Activated CD4-positive, alpha-beta memory T cell treated with anti-CD3 and anti-CD28 coated beads, Interleukin-2, amount 10 ng/mL, durations not matched to agents 7 days and 5 days (primary cell): ENCODE measurements around the gene ENDOD1. TPM values are rescaled to one million over a fixed set of nuclear protein-coding genes. Genes with fewer than 3 reads are reported as not detected.

ENCODE experiments used
- CTCF ChIA-PET: fragments of 350-600 bp; sonication (Branson Sonifier 250); formaldehyde crosslinking; loops from one replicate; lab custom pipeline; 2021; ENCODE audit warnings: antibody characterized with exemption, inconsistent platforms; lab: Charles Lee
- POLR2A ChIA-PET: fragments of 350-600 bp; sonication (Branson Sonifier 250); formaldehyde crosslinking; loops from one replicate; lab custom pipeline; 2021; ENCODE audit warnings: antibody characterized with exemption; lab: Charles Lee
- DNase-seq: peaks from one replicate; pipeline ENCODE4 v3.0.0-alpha.2; 2020
- H3K27ac Mint-ChIP-seq: one replicate; pipeline ENCODE4 v1.8.0; 2021; ENCODE audit warnings: mild to moderate bottlenecking, mixed read lengths
- H3K27me3 Mint-ChIP-seq: one replicate; pipeline ENCODE4 v1.8.0; 2021; ENCODE audit warnings: mixed read lengths
- H3K36me3 Mint-ChIP-seq: one replicate; pipeline ENCODE4 v1.8.0; 2021; ENCODE audit warnings: low read depth, mixed read lengths
- H3K4me1 Mint-ChIP-seq: one replicate; pipeline ENCODE4 v1.8.0; 2021; ENCODE audit warnings: mixed read lengths
- H3K4me3 Mint-ChIP-seq: one replicate; pipeline ENCODE4 v1.8.0; 2021; ENCODE audit warnings: mild to moderate bottlenecking, mixed read lengths
- H3K9me3 Mint-ChIP-seq: one replicate; pipeline ENCODE4 v1.8.0; 2021; ENCODE audit warnings: mixed read lengths
- total RNA-seq, 2 experiments: library from RNA; stranded (reverse); gene quantifications; one replicate each; pipeline ENCODE4 v1.2.3, GENCODE V29; 2021

Gene ENDOD1
- total RNA-seq, 2 experiments from 2014 or later = 20.6 to 22.2 TPM

DNA sequence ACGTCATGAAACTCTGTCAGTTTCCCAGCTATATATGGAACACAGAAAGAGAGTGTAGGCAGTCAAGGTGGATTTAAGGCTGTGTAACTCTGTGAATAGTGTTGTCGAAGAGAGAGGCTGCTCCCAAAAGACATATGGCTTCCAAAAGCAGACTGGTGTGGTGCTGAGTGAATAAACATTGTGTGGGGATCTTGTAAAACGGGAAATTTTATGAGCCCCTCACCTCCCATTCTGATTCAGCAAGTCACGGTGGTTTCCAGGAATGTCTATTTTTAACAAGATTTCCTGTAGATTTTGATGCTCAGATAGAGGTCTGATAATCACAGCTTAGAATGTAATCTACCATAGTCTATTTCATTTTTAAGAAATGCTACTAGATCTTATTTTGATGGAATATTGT, 73.5 kb downstream of the ENDOD1 start:
- Mint-ChIP-seq H3K27ac (no peak overlapping the region), H3K4me1 (peaks cover 16% of the 10 kb centered on the region), H3K9me3 (no peaks in the 10 kb centered on the region), H3K36me3 (peaks cover 2% of the 10 kb centered on the region), H3K27me3 (no peaks in the 10 kb centered on the region), H3K4me3 (no peak overlapping the region)
- POLR2A ChIA-PET = no interaction called here
- DNase-seq = no peak
- CTCF ChIA-PET = interaction anchor here (0.6 to 3.0 kb wide), 4 partner anchors 8 to 542 kb away, joined by 3 to 10 read pairs (median 3); partner anchors contain the start of gene SESN3

DNA sequence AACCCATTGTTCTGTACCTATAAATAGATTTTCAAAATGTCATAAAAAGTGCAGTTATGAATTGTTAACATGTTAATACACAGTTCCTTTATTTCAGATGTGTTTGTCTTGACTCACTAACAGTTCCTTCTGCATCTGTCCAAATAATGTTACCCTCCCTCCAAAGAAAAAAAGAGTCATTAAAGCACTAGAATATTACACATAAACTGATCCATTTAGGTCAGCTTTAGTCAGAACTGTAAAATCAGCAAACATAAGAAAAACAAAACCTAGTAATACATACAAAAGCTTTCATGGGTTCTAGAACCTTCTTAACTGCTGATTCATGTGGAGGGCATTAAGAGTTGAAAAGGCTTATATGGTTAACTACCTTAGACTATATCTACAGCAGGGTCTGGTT, 76.0 kb downstream of the ENDOD1 start:
- CTCF ChIA-PET = interaction anchor here (1.3 to 3.0 kb wide), 3 partner anchors 8 to 540 kb away, joined by 4 to 16 read pairs (median 10); no protein-coding TSS in a partner anchor
- Mint-ChIP-seq H3K27ac (no peak overlapping the region), H3K4me3 (no peak overlapping the region), H3K4me1 (peaks cover 13% of the 10 kb centered on the region), H3K27me3 (no peaks in the 10 kb centered on the region), H3K36me3 (peaks cover 2% of the 10 kb centered on the region), H3K9me3 (no peaks in the 10 kb centered on the region)
- POLR2A ChIA-PET = no interaction called here
- no peak for DNase-seq

DNA sequence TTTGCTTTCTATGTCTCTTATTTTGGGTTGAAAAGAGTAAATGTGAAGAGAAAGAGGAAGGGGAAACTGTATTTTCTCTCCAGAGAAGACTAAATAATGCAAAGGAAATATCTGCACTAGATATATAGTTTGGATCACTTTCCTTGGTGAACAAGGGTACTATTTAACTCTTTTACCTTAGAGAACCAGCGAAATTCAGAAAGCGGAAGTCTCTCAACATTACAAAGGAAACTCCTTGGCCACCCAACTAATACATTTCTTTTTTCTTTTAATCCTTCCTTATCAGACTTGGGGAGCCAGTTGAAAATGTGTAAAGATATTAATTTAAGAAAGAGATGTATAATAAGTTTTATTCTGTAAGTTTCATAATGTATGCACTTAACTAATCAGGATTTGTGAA, 77.1 kb downstream of the ENDOD1 start:
- no peaks in the 10 kb centered on the region for H3K9me3 Mint-ChIP-seq
- ChIA-PET POLR2A (no interaction called here), CTCF (no interaction called here)

GRCh38 chr11:95170294-95170693, 80.6 kb downstream of the ENDOD1 start:
- peaks cover 6% of the 10 kb centered on the region for H3K36me3 Mint-ChIP-seq
- no peak overlapping the region for H3K4me3 Mint-ChIP-seq
- H3K4me1 Mint-ChIP-seq = no peaks in the 10 kb centered on the region
- H3K27ac Mint-ChIP-seq = no peak overlapping the region
- DNase-seq = no peak
- no peaks in the 10 kb centered on the region for H3K27me3 Mint-ChIP-seq
- H3K9me3 Mint-ChIP-seq = no peaks in the 10 kb centered on the region
- POLR2A ChIA-PET = no interaction called here
- CTCF ChIA-PET = no interaction called here

More for the DNA sequence above, 77.1 kb downstream of the ENDOD1 start:
- no peak overlapping the region for H3K4me3 Mint-ChIP-seq
- no peaks in the 10 kb centered on the region for H3K27me3 Mint-ChIP-seq
- H3K27ac Mint-ChIP-seq = no peak overlapping the region
- DNase-seq = no peak
- H3K4me1 Mint-ChIP-seq = peaks cover 13% of the 10 kb centered on the region
- H3K36me3 Mint-ChIP-seq = peaks cover 2% of the 10 kb centered on the region

- DNase-seq = no peak
- CTCF ChIA-PET = interaction anchor here (1.2 kb wide), 1 partner anchor 22 kb away, joined by 4 read pairs; no protein-coding TSS in a partner anchor
- H3K4me3 Mint-ChIP-seq = no peak overlapping the region
- no peaks in the 10 kb centered on the region for H3K27me3 Mint-ChIP-seq
- H3K27ac Mint-ChIP-seq = no peak overlapping the region
- POLR2A ChIA-PET = no interaction called here
- peaks cover 17% of the 10 kb centered on the region for H3K36me3 Mint-ChIP-seq
- H3K9me3 Mint-ChIP-seq = no peaks in the 10 kb centered on the region
- no peaks in the 10 kb centered on the region for H3K4me1 Mint-ChIP-seq
Measured at GRCh38 chr11:95175818-95176380, 86.3 kb downstream of the ENDOD1 start.

Other genes starting within 250 kb of the ENDOD1 start
- 10 to 100 TPM; 56.5 to 59.1 TPM for gene CWC15, start 116.3 kb upstream of the ENDOD1 start, total RNA-seq
- gene KDM4D, start 116.1 kb upstream of the ENDOD1 start, total RNA-seq = 1 to 10 TPM in 1 of 2 experiments, under 1 TPM in 1; 0.83 to 1.1 TPM
- not detected for gene KDM4E, start 64.6 kb upstream of the ENDOD1 start, total RNA-seq
- gene KDM4F, start 40.4 kb upstream of the ENDOD1 start, total RNA-seq = not detected
- gene SRSF8, start 22.9 kb upstream of the ENDOD1 start, total RNA-seq = 10 to 100 TPM; 33.0 to 34.7 TPM
- gene SESN3, start 141.4 kb downstream of the ENDOD1 start, total RNA-seq = 10 to 100 TPM; 23.2 to 24.6 TPM